DOHH2 (cell line): ENCODE data around the gene LRRC74B.

Experiments used
- H3F3A ChIP-seq: fragments of 200-600 bp; sonication (generic), shearing (Covaris generic); 2 replicates; pipeline ENCODE4 v1.6.0; 2016; ENCODE audit warnings: antibody characterized with exemption, mild to moderate bottlenecking; ENCODE audit not compliant: control insufficient read depth, insufficient read depth
- H3K27ac ChIP-seq: fragments of 200-600 bp; sonication (generic); 2 replicates; pipeline ENCODE4 v1.5.1; 2014; ENCODE audit warnings: low read depth, mild to moderate bottlenecking, low read length, moderate library complexity
- H3K27me3 ChIP-seq: fragments of 200-600 bp; sonication (generic); 2 replicates; pipeline ENCODE4 v1.6.1; 2014; ENCODE audit warnings: mild to moderate bottlenecking, low read length, mixed read lengths; ENCODE audit not compliant: control insufficient read depth
- H3K36me3 ChIP-seq: fragments of 200-600 bp; sonication (generic); 2 replicates; pipeline ENCODE4 v1.6.1; 2014; ENCODE audit warnings: mild to moderate bottlenecking, low read length, moderate library complexity, mixed read lengths; ENCODE audit not compliant: control insufficient read depth
- H3K4me1 ChIP-seq: fragments of 200-600 bp; sonication (generic); 2 replicates; pipeline ENCODE4 v1.6.1; 2014; ENCODE audit warnings: mild to moderate bottlenecking, low read length, mixed read lengths; ENCODE audit not compliant: control insufficient read depth
- H3K4me2 ChIP-seq: fragments of 200-600 bp; sonication (generic); 2 replicates; pipeline ENCODE4 v1.6.0; 2014; ENCODE audit warnings: mild to moderate bottlenecking, low read length, moderate library complexity
- H3K4me3 ChIP-seq: fragments of 200-600 bp; sonication (generic); 2 replicates; pipeline ENCODE4 v1.5.1; 2014; ENCODE audit warnings: mild to moderate bottlenecking, low read length, mixed read lengths
- H3K79me2 ChIP-seq: fragments of 200-600 bp; sonication (generic); 2 replicates; pipeline ENCODE4 v1.6.1; 2014; ENCODE audit warnings: mild to moderate bottlenecking, low read length, mixed read lengths; ENCODE audit not compliant: control insufficient read depth
- H3K9me2 ChIP-seq: fragments of 200-600 bp; sonication (generic); replicated peaks from 2 replicates; pipeline ENCODE4 v1.6.1; 2014; ENCODE audit warnings: mild to moderate bottlenecking, low read length, mixed read lengths; ENCODE audit not compliant: control insufficient read depth
- H3K9me3 ChIP-seq: fragments of 200-600 bp; sonication (generic); 2 replicates; pipeline ENCODE4 v1.6.1; 2014; ENCODE audit warnings: antibody characterized with exemption, low read length, mixed read lengths; ENCODE audit not compliant: control insufficient read depth, insufficient read depth
- H4K20me1 ChIP-seq: fragments of 200-600 bp; sonication (generic); 2 replicates; pipeline ENCODE4 v1.6.0; 2014; ENCODE audit warnings: low read depth, mild to moderate bottlenecking, antibody characterized with exemption, low read length, moderate library complexity; ENCODE audit not compliant: control insufficient read depth, insufficient read depth
- EZH2phosphoT487 ChIP-seq: fragments of 200-600 bp; sonication (generic); IDR thresholded peaks from 2 replicates; pipeline ENCODE4 v1.6.1; 2017; ENCODE audit warnings: borderline replicate concordance, mild to moderate bottlenecking, antibody characterized with exemption, low read length, moderate library complexity, mixed read lengths
- TF ChIP-seq, protein P1 (sequence below): fragments of 200-600 bp; sonication (generic); IDR thresholded peaks from one replicate; pipeline ENCODE4 v1.5.1; 2014; ENCODE audit warnings: antibody characterized with exemption, mild to moderate bottlenecking, low read depth, low read length; ENCODE audit not compliant: poor library complexity, severe bottlenecking

LRRC74B gene

DNA sequence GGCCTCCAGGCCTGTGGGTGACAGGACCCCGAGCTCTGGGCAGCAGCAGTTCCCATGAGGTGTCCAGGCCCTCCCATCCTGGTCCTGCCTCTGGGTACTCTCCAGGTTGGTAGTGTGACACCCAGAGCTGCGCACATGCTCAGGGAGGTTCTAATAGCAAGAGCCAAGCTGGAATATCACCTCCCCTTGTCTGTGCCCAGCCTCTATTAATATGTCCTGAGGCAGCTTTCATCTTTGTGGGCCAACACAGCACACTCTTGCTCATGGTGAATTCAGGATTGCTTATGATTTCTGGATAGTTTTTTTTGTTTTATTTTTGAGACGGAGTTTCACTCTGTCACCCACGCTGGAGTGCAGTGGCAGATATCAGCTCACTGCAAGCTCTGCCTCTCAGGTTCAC, 27.4 kb upstream of the LRRC74B start:
- H3F3A ChIP-seq: no peaks in the 10 kb centered on the region
- no peak overlapping the region for H3K4me3 ChIP-seq
- peaks cover 4% of the 10 kb centered on the region; the same call in 1 of the 2 replicates for H4K20me1 ChIP-seq
- no peak overlapping the region for H3K4me2 ChIP-seq
- H3K36me3 ChIP-seq: no peaks in the 10 kb centered on the region
- H3K27me3 ChIP-seq: peaks cover 11% of the 10 kb centered on the region; the same call in 1 of the 2 replicates
- no peaks in the 10 kb centered on the region for H3K9me2 ChIP-seq
- H3K27ac ChIP-seq: no peak overlapping the region
- TF ChIP-seq, protein P1, sequence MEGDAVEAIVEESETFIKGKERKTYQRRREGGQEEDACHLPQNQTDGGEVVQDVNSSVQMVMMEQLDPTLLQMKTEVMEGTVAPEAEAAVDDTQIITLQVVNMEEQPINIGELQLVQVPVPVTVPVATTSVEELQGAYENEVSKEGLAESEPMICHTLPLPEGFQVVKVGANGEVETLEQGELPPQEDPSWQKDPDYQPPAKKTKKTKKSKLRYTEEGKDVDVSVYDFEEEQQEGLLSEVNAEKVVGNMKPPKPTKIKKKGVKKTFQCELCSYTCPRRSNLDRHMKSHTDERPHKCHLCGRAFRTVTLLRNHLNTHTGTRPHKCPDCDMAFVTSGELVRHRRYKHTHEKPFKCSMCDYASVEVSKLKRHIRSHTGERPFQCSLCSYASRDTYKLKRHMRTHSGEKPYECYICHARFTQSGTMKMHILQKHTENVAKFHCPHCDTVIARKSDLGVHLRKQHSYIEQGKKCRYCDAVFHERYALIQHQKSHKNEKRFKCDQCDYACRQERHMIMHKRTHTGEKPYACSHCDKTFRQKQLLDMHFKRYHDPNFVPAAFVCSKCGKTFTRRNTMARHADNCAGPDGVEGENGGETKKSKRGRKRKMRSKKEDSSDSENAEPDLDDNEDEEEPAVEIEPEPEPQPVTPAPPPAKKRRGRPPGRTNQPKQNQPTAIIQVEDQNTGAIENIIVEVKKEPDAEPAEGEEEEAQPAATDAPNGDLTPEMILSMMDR: no peak
- TF ChIP-seq EZH2phosphoT487: no peak
- no peaks in the 10 kb centered on the region for H3K9me3 ChIP-seq
- peaks cover 19% of the 10 kb centered on the region for H3K4me1 ChIP-seq
- no peaks in the 10 kb centered on the region for H3K79me2 ChIP-seq

- Histone ChIP-seq H4K20me1 (peaks cover 4% of the 10 kb centered on the region; the same call in 1 of the 2 replicates), H3K9me3 (no peaks in the 10 kb centered on the region), H3K4me3 (no peak overlapping the region), H3K9me2 (no peaks in the 10 kb centered on the region), H3K4me2 (no peak overlapping the region), H3K27me3 (peaks cover 9% of the 10 kb centered on the region; the same call in 1 of the 2 replicates), H3K36me3 (no peaks in the 10 kb centered on the region), H3K79me2 (no peaks in the 10 kb centered on the region), H3K27ac (no peak overlapping the region), H3K4me1 (peaks cover 2% of the 10 kb centered on the region; the same call in 1 of the 2 replicates), H3F3A (no peaks in the 10 kb centered on the region)
- TF ChIP-seq, protein P1: peak; percentile 76
- no peak for TF ChIP-seq EZH2phosphoT487
Observed at GRCh38 chr22:21020802-21021429, 24.8 kb upstream of the LRRC74B start.

GRCh38 chr22:21022507-21022906, 23.2 kb upstream of the LRRC74B start:
- Histone ChIP-seq H3K9me2 (no peaks in the 10 kb centered on the region), H3F3A (no peaks in the 10 kb centered on the region), H3K79me2 (no peaks in the 10 kb centered on the region), H3K4me3 (no peak overlapping the region), H3K4me1 (peaks cover 2% of the 10 kb centered on the region; the same call in 1 of the 2 replicates), H3K4me2 (no peak overlapping the region), H3K9me3 (no peaks in the 10 kb centered on the region), H3K27ac (no peak overlapping the region), H4K20me1 (peaks cover 4% of the 10 kb centered on the region; the same call in 1 of the 2 replicates), H3K36me3 (no peaks in the 10 kb centered on the region), H3K27me3 (no peaks in the 10 kb centered on the region)
- no peak for TF ChIP-seq EZH2phosphoT487
- TF ChIP-seq, protein P1: no peak
